Activated CD8-positive, alpha-beta memory T cell treated with anti-CD3 and anti-CD28 coated beads for 24 hours (primary cell): Measurements from ENCODE around the gene PRKAG2.

Experiments used
- DNase-seq: peaks from one replicate; pipeline ENCODE4 v3.0.0-alpha.2; 2020

The PRKAG2 gene

DNA sequence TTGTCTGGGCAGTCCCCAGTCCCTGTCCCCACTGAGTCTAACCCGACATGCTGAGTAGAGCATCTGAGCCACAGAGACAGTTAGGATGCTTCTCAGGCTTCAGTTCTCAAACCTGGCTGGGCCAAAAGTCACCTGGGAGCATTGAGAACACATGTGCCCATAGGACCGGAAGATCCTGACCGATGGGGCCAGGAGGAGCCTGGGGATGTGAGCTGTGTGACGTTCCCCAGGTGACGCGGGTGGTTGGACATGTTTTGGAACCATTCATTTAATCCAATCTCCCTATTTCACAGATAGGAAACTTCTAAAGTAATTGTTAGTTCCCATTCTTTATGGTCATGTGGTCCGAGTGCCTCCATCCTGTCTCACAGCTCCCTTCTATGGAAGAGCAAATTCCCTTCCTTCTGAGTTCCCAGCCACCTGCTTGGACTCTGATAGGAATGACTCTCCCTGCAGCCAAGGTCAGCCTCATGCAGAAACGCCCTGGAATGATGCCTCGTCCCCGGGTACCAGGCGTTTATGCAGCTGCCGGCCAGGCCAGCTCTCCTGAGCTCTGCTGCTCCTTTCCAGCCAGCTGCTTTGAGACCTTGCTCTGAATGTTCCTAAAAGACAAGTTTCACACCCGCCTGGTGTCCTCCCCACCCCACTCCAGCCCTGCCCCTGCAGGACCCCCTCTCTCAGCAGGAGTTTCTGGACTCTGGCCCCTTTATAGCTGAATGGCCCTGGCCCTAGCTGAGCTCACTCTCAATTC, 190.7 kb downstream of the PRKAG2 start:
- no peak for DNase-seq

DNA sequence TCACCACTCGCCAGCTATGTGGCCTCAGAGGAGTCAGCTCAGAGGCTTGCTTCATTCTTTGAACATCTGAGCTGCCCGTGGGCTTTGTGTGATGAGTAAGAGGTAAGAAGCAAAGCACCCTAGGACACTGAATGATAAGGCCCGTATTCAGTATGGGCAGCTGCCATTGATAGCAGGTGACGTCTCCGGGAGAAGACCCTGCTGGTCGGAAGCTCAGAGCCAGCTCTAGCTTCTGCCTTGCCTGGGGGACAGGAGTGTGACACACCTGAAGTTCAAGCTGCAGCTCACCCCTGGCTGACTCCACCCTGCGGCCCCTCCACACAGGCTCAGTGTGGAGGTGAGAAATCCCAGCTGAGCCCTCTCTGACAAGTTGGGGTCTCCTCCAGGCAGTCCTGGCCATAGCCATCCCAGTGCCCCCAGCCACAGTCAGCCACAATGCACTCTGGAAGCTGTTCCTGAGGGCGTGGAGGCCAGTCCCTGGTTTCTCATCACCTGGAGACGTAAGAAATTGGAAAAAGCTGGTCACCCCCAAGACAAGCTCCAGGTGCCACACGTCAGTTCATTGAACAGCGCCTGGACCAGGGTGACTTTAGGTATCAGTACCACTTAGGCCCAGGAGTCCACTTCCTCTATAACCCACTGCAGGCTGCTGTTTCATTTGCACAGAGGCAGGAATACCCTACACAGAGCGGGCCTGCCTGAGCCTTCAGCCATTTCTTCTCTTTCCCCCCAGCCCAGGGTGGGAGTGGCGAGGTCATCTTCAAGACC, 192.3 kb downstream of the PRKAG2 start:
- DNase-seq: no peak

DNA sequence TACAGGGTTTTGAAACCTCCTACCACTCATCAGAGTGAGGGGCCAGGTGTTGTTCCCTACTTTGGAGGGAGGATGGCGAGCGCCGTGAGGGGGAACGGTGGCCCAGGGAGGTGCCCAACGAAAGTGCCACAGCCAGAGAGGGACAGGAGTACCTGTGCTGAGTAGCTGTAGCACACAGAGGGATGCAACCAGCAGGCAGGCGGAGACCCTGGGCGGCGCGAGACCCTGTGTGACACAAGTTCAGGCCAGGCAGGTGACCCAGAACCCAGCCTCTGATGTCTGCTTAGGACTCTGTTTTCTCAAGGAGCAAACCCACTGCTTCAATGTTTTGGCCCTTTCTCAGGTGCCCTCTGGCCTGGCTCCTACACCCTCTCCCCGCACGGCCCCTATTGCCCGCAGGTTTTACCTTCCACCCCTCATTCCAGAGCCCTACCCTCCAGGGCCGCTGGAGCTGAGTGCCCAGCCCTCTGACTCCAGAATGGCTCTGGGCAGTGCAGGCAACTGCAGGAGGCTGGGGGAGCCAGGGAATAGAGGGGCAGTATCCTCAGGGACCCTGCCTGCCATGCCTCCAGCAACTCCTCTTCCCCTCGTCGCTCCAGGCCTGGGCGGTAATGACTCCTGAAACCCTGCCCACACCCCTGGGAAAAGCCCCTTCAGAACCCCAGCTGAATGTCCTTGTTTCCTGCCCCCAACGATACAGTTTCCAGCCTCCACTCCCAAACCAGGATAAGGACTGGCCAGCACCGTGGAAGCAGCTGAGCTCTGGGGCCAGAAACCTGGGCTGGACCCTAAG, 193.1 kb downstream of the PRKAG2 start:
- DNase-seq: no peak

DNA sequence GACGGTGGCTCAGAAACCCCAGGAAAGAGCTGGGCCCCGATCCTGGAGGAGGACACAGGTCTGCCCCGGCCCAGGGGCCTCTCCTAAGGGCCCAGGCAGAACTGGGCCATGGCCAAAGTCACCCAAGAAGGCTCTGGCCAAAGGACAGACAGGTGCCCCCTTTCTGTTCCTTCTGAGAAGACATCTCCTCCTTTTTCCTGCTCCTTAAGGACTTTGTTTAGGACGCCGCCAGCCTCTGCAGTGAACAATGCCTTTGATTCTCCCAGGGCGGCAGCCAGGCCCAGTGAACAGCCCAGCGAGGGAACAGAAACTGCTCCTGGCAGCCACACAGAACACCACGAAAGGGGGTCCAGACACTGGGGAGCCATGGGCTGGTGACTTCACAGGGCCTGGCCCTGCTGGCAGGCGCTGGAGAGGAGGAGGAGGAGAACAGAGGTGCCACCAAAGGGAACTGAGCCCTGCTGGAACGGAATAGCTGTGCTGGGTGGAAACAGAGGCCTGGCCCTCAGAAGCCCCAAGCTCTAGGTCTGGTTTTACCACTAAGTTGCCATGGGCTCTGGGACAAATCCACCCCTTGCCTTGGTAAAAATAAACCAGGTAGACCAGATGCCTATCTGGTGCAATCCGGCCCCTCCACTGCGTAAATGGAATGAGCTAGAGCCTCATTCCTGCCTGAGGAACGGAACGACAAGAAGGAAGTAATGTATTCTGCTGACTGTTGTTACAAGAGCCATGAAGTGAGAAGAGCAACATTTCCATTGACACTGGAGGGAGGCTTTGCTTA, 193.9 kb downstream of the PRKAG2 start:
- DNase-seq: no peak

DNA sequence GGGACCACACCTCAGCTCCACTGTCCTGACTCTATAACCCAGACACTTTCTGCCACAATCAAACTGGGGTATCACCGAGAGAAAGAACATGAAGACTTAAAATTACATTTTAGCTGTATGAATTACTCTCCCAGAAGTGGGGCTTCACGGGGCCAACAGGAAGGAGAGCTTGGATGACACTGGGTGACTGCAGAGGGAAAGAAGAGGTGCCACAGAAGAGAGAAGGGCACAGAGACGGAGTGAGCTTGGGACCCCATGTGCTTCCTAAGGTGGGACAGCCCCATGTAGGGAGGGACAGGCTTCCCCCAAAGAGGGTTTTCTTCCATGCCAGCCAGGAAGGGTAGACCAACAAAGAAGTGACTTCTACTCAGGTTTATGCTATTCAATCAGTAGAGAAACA, 195.2 kb downstream of the PRKAG2 start:
- DNase-seq: no peak

DNA sequence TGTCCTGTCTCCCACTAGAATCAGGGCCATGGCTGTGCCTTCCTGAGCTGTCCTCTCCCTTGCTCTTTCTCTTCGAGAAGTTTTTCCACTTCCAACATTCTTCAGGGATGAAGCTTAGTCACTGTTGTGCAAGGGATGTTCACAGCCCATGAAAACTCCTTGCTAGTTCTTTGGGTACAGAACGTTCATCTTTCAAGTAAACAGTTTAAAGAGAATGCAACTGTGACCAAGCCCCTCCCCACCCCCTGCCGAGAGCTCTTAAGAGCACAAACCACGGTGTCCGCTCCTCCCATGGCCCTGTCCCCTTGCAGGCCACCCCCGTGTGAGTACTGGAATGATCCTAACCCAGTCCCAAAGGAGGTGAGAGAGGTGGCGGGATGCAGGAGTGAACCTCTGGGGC, 196.1 kb downstream of the PRKAG2 start:
- DNase-seq: no peak

DNA sequence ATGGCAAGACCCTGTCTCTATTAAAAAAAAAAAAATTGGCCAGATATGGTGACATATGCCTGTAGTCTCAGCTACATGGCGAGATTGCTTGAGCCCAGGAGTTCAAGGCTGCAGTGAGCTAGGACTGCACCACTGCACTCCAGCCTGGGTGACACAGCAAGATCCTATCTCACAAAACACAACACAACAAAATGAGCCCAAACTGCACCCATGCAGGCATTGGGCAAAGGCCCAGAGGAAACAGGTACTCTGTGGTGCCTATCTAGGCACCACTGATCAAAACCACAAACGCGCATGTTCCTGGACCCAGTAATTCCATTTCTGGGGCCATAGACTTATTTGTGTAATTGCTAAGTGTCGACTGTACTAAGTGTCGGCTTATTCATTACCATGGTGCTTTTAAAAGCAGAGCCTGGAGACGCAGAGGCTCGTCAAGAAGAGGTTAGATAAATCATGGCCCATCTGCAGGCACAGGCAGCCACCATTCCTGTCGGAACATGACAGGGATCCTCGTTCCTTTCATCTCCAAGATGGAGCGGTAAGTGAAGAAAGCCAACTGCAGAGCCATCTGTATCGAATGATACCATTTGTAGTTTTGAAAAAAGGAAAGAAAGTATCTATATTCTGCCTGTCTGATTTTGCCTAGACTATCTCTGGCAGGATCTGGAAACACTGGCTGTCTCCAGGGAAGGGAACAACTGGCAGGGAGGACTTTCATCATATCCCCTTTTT, 196.9 kb downstream of the PRKAG2 start:
- no peak for DNase-seq

DNA sequence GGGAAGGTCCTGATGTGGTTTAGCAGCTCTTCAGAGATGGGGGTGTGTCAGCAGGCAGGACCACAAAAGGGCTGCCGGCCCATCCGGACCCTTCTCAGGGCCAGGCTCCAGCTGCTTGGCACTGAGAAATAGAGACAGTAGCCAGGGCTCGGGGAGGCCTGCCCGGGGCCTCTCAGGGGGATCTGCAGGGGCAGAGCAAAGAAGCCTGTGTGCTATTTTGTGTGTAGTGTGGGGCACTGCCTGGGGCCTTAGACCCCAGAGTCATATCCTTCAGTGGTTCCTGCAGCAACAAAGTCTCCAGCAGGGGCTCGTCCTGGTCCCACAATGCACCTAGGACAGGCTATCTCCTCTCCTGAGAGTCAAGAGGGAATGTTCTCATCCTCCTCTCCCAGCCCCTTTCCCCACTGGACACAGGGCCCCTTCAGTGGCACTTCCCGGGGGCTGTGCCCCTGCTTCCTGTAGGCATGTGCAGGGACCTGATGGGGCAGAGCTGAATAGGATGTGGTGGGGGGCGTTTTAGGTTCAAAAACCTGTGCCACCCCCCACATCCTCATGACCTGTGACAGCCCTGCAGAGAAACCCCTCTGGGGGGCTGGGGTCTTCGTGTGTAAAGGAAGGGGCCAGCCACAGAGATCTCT, 197.7 kb downstream of the PRKAG2 start:
- DNase-seq: no peak

DNA sequence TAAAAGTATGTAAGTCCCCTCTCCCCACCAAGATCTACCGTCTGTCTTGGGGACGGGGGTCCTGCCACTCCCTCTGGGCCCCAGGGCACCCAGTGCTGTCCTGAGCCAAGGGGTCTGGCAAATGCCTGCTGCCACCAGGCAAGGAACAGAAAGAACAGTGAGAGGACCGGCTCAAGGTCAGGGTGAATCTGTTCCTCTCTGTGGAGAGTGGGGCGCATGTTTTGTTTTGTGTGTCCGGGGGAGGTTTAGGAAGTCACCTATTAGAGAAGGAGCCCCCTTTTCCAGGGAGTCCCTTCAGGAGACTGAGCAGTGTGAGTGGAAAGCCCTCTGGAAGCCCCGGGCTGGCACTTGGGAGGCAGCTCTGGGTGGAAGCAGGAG, 198.7 kb downstream of the PRKAG2 start:
- no peak for DNase-seq

DNA sequence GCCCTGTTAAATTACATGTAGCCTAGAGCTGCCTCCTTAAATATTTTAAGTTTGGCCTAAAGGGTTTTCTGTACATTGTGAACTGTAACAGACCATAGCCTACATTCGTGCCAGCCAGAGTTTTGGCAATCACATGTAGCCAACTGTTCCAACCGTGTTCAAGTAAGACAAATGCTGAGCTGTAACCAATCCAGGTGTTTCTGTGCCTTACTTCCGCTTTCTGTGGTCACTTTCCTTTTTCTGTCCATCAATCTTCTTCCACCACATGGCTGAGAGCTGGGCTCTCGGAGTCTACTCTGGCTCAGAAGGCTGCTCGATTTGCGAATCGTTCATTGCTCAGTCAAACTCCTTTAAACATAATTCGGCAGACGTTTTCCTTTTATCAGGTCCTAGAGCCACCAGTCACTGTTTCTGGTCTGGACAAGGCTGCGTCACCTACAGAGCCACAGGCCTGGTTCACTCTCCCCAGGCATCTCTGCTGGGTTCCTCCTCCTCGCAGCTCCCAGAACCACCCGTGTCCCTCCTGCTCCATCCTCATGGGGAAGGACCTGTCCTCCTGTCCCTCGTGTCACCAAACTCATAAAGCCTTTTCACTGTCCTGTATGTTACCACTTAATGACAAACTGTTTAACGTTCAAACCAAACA, 199.2 kb downstream of the PRKAG2 start:
- no peak for DNase-seq

DNA sequence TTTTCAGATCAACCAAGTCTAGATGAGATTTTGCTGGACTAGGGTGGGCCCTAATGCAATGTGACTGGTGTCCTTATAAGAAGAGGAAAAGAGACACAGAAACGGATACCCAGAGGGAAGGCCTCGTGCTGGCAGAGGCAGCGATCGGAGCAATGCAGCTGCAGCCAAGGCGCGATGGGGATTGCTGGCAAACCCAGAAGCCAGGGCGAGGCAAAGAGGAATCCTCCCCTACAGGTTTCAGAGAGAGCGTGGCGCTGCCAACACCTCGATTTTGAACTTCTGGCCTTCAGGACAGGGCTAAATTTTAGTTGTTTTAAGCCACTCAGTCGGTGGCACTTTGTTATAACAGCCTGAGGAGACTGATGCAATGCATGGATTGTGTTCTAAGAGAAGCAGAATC, 200.2 kb downstream of the PRKAG2 start:
- no peak for DNase-seq

DNA sequence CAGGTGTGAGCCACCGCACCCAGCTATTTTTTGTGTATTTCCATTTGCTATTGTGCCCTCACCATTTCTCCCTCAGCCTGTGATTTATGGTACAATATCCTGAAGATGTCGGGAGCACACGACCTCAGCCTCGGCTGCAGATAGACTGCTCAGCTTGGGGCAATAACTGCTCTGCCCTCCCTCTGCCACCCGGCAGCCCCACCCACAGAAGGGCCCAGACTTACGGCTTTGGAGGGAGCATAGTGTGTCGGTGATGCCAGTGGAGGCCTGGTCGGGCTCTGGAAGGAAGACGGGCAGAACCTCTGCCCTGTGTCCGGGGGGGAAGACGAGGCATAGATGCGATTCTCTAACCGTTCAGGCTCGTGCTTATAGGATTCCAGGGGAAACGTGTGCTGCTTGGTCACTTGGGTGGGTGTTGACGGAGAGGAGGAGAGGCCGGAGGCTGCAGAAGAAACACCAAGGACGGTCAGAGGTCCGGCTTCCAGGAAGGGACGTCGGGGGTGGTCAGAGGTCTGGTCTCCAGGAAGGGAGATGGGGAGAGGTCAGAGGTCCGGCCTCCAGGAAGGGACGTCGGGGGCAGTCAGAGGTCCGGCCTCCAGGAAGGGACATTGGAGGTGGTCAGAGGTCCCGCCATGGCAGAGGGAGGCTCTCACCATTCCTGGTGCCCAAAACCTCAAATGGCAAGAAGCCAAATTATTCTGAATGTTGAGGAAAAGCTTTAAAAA, 201.6 kb downstream of the PRKAG2 start:
- no peak for DNase-seq

DNA sequence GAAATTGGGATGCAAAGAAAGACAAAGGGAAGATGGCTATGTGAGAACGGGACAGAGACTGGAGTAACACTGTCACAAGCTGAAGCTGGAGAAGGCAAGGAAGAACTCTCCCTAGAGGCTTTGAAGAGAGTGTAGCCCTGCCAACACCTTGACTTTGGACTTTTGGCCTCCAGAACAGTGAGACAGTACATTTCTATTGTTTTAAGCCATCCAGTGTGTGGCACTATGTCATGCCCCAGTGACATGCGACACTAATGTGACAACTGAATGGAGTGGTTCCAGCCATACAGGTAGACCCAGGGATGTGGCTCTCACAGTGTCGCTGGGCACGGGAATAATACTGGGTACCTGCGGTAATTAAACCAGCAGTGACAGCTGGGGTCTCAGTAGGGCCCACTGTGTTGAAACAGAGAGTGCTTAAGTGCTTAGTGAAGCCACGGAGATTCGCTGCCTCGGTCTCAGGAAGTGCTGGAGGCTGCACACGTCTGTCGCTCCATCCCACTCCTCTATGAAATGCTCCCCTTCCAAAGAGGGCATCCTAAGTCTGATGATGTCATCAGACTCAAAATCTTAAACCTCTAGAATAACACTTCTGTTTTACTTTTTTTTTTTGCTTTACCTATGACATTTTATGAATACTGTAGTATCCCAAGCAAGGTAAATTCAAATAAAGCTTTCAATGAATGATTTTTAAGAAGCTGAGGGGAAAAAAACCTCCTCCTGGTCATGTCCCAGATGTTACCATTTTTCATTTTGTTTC, 202.6 kb downstream of the PRKAG2 start:
- DNase-seq: no peak

DNA sequence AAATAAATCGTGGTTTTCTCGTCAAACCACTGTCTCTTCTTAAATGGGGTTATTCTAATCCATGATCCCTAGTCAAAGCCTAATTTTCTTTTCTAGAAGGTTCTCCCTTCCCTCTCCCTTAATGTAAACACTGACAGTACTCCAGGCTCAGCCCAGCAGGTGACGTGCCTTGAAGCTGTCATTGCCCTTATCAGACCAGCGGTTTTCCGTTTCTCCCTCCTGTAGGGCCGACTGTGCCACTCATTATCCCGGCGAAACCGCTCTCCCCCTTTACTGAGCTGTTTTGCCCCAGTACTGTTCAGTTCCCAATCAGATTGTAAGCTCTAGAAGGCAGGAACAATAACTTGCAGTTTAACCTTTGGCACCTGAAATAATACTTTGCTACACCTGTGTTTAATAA, 203.7 kb downstream of the PRKAG2 start:
- no peak for DNase-seq

DNA sequence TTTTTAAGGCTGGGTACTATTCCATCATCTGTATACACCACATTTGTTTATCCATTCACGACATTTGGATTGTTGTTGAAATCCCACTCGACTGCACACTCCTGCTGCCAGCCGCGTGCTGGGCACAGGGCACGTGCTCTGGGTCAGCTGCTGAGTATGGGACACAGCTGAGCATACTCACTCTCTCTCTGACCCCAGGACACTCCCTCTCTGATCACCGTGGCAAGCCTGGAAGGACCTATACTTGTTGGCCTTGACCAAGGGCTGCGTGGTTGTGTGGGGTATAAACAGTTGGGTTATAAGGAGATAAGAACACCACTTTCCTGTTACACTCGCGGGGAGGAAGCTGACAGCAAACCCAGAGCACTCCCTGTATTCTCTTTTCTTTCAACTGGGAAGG, 204.2 kb downstream of the PRKAG2 start:
- DNase-seq: no peak

DNA sequence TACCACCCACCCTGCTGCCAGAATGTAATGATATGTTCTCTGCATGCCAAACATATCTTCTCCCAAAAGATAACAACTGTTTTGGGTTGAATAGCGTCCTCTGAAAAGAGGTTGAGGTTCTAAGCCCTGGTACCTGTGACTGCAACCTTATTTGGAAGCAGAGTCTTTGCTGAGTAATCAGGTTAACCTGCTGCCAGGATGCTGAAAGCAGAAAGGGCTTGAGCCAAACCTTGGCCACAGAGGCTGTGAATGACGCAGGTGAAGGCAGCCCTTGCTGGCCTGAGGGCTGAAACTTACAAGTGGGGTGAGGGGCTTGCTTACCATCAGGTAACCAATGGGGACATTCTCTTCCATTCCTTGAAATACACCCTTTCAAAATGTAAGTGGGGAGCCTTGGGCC, 205.4 kb downstream of the PRKAG2 start:
- DNase-seq: no peak

DNA sequence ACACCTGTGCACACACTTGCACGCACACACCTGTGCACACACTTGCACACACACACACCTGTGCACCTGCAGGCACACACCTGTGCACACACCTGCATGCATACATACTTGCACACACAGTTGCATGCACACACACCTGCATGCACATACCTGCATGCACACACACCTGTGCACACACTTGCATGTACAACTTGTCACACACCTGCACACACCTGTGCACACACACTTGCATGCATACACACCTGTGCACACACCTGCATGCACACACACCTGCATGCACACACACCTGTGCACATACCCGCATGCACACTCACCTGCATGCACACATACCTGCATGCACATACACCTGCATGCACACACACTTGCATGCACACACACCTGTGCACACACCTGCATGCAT, 207.2 kb downstream of the PRKAG2 start:
- no peak for DNase-seq

DNA sequence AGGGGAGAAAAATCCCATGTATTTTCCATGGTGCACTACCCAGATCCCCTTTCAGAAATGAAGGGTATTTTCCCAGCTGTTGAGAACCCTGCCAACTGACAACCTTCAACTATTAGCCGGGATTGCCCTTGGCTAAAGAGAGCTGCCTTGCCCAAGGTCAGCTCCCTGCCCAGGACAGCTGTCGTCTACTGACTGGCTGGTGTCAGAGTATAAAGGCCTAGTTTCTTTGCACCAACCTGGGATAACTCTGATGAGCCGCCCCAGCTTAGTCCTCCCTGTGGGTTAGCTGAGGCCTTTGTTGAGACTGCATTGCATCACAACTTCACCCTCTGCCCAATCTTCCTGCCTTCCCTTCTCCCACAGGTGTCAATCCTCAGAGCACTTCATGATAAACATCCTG, 210.0 kb downstream of the PRKAG2 start:
- no peak for DNase-seq

DNA sequence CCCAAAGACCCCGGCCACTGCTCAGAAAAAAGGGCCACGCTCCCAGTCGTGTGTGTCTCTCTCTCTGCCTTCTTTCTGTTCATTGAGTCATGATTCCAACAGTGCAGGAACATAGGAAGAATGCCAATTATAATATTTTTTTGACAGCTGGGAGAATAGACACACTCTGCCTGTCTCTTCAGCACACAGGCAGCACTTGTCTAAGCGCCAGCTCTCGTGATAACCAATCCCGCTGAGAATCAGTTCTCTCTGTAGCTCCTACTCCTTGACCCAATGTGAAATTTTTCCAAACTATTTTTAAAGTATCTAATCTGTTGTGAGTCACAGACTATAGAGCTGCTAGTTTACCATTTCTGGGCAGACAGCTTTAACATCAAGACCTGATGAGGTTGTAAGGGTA, 211.5 kb downstream of the PRKAG2 start:
- no peak for DNase-seq

DNA sequence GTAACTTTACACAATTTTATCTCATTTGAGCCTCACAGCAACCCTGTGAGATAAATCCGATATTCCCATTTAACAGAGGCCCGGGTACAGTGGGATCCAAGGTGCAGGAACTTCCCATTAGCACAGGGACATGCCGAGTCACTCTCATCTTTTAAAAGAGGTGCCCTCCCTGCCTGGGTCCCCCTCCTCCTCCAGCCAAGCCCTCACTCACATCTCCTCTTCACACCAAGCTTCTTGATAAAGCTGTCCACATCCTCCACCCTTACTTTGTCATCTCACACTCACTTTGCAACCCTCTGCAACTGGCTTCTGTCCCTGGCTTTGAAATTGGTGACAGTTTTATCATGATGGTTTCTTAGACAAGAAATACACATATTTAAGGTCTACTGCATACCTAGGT, 212.6 kb downstream of the PRKAG2 start:
- DNase-seq: no peak
